ENCODE results near the gene GNG2. TPM values are rescaled to one million over a fixed set of nuclear protein-coding genes. Genes with fewer than 3 reads are reported as not detected.
A peak's percentile ranks its signal among the peaks of the same experiment; 100 is the strongest.

GNG2 gene
- total RNA-seq, 1 experiment from 2014 or later: 0.33 TPM

GRCh38 chr14:51872396-51872795 lies 12.0 kb downstream of the GNG2 start:
- H3K4me1 ChIP-seq (replicated peaks; ENCODE audit: insufficient read depth): peaks cover 30% of the 10 kb centered on the region
- no peak overlapping the region for H2AFZ ChIP-seq
- H3K9me2 ChIP-seq (ENCODE audit: insufficient read depth): no peaks in the 10 kb centered on the region
- intact Hi-C loops (cut with micrococcal nuclease; ENCODE audit: unreplicated experiment): no loop called here
- H3K79me2 ChIP-seq (ENCODE audit: low read depth): no peaks in the 10 kb centered on the region
- H3K4me2 ChIP-seq: peak overlapping the region; percentile 51
- POLR2A ChIA-PET (ENCODE audit: unreplicated experiment): no interaction called here
- H3K4me3 ChIP-seq: no peak overlapping the region
- H4K20me1 ChIP-seq (ENCODE audit: insufficient read depth): no peaks in the 10 kb centered on the region
- peak overlapping the region; percentile 78 for H3K27ac ChIP-seq
- no peak for TF ChIP-seq EZH2 (IDR thresholded peaks at IDR 0.05; ENCODE audit: low read depth)
- no peak for TF ChIP-seq CTCF (conservative IDR thresholded peaks at IDR 0.05)
- H3K9me3 ChIP-seq (ENCODE audit: insufficient read depth, low read depth): no peaks in the 10 kb centered on the region
- DNase-seq: no peak
- H3K36me3 ChIP-seq (ENCODE audit: low read depth): no peaks in the 10 kb centered on the region
- BruUV-seq (replicated peaks): no TSS peak
- no peaks in the 10 kb centered on the region for H3K27me3 ChIP-seq (ENCODE audit: insufficient read depth, low read depth)
- CTCF ChIA-PET: no interaction called here
- H3F3A ChIP-seq (ENCODE audit: insufficient read depth, low read depth): peaks cover 19% of the 10 kb centered on the region; the same call in 1 of the 2 replicates

GRCh38 chr14:51873221-51873893 lies 12.9 kb downstream of the GNG2 start:
- Histone ChIP-seq H3K27me3 (ENCODE audit: insufficient read depth, low read depth) (no peaks in the 10 kb centered on the region), H3F3A (ENCODE audit: insufficient read depth, low read depth) (peaks cover 19% of the 10 kb centered on the region; the same call in 1 of the 2 replicates), H3K9me2 (ENCODE audit: insufficient read depth) (no peaks in the 10 kb centered on the region), H3K4me2 (peak overlapping the region; percentile 51), H3K9me3 (ENCODE audit: insufficient read depth, low read depth) (no peaks in the 10 kb centered on the region), H3K79me2 (ENCODE audit: low read depth) (no peaks in the 10 kb centered on the region), H3K27ac (peak overlapping the region; percentile 78), H3K4me1 (replicated peaks; ENCODE audit: insufficient read depth) (peaks cover 30% of the 10 kb centered on the region), H3K36me3 (ENCODE audit: low read depth) (no peaks in the 10 kb centered on the region), H4K20me1 (ENCODE audit: insufficient read depth) (no peaks in the 10 kb centered on the region), H2AFZ (peak overlapping the region; percentile 66), H3K4me3 (no peak overlapping the region)
- POLR2A ChIA-PET (ENCODE audit: unreplicated experiment): interaction anchor here (0.5 to 1.0 kb wide), 3 partner anchors 12 to 208 kb away, joined by 5 to 6 read pairs (median 5); no protein-coding TSS in a partner anchor
- no TSS peak for BruUV-seq (replicated peaks)
- intact Hi-C loops (cut with micrococcal nuclease; ENCODE audit: unreplicated experiment): no loop called here
- peak; percentile 33 to 97 for DNase-seq
- no peak for TF ChIP-seq EZH2 (IDR thresholded peaks at IDR 0.05; ENCODE audit: low read depth)
- no peak for TF ChIP-seq CTCF (conservative IDR thresholded peaks at IDR 0.05)
- CTCF ChIA-PET: no interaction called here

GRCh38 chr14:51877810-51878209 lies 17.4 kb downstream of the GNG2 start:
- H3K27ac ChIP-seq: no peak overlapping the region
- no peaks in the 10 kb centered on the region for H3K79me2 ChIP-seq (ENCODE audit: low read depth)
- no peaks in the 10 kb centered on the region for H3K9me3 ChIP-seq (ENCODE audit: insufficient read depth, low read depth)
- POLR2A ChIA-PET (ENCODE audit: unreplicated experiment): no interaction called here
- no peak overlapping the region for H3K4me3 ChIP-seq
- BruUV-seq (replicated peaks): no TSS peak
- CTCF ChIA-PET: no interaction called here
- no peak overlapping the region for H2AFZ ChIP-seq
- H3K4me2 ChIP-seq: no peak overlapping the region
- peaks cover 17% of the 10 kb centered on the region for H3K4me1 ChIP-seq (replicated peaks; ENCODE audit: insufficient read depth)
- H3K9me2 ChIP-seq (ENCODE audit: insufficient read depth): no peaks in the 10 kb centered on the region
- no peaks in the 10 kb centered on the region for H4K20me1 ChIP-seq (ENCODE audit: insufficient read depth)
- peaks cover 14% of the 10 kb centered on the region; the same call in 1 of the 2 replicates for H3F3A ChIP-seq (ENCODE audit: insufficient read depth, low read depth)
- TF ChIP-seq CTCF (conservative IDR thresholded peaks at IDR 0.05) (no peak), EZH2 (IDR thresholded peaks at IDR 0.05; ENCODE audit: low read depth) (no peak)
- no peak for DNase-seq
- H3K27me3 ChIP-seq (ENCODE audit: insufficient read depth, low read depth): no peaks in the 10 kb centered on the region
- intact Hi-C loops (cut with micrococcal nuclease; ENCODE audit: unreplicated experiment): no loop called here
- H3K36me3 ChIP-seq (ENCODE audit: low read depth): no peaks in the 10 kb centered on the region

Data from PC-9 (cell line).